ENCODE results near the gene NIN.

DNA sequence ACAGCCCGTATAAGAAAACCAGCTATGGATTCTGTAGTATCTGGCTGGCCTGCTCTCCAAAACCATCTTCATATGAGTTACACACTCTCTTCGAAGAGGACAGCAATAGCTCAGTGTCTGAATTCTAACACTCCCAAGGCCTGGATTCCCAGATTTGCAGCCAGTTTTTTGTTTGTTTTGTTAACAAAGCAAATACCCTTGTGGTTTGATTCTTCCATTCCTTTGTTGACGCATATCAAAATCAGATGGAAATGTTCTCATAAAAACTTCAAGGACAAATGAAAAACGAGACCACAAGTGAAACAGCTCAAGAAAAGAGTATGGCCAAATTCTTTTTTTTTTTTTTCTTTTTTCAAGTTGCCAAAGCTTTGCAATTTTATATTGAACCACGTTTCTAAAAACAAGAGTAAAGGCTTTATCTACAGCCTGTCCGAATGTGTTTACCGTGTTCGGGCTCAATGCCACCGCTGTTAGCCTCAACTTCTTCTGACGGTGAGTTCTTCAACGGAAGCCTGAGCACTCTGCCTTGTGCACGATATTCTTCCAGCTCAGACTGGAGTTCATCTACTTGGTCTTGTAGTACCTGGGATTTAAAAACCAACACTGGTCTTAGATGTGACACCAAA is 67.5 kb downstream of the NIN start:
- TF ChIP-seq POLR2A (IDR thresholded peaks at IDR 0.05): no peak
- TF ChIP-seq, protein P1, sequence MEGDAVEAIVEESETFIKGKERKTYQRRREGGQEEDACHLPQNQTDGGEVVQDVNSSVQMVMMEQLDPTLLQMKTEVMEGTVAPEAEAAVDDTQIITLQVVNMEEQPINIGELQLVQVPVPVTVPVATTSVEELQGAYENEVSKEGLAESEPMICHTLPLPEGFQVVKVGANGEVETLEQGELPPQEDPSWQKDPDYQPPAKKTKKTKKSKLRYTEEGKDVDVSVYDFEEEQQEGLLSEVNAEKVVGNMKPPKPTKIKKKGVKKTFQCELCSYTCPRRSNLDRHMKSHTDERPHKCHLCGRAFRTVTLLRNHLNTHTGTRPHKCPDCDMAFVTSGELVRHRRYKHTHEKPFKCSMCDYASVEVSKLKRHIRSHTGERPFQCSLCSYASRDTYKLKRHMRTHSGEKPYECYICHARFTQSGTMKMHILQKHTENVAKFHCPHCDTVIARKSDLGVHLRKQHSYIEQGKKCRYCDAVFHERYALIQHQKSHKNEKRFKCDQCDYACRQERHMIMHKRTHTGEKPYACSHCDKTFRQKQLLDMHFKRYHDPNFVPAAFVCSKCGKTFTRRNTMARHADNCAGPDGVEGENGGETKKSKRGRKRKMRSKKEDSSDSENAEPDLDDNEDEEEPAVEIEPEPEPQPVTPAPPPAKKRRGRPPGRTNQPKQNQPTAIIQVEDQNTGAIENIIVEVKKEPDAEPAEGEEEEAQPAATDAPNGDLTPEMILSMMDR (IDR thresholded peaks at IDR 0.05): no peak
- peak in 1 of 2 donors; percentile 35 for TF ChIP-seq EP300 (IDR thresholded peaks at IDR 0.05)
